Natural killer cell (primary cell): ENCODE measurements around the gene KCNB1. TPM values are rescaled to one million over a fixed set of nuclear protein-coding genes. Genes with fewer than 3 reads are reported as not detected.

Source experiments
- ATAC-seq, 3 donors: fragments of 150-1000 bp in 2 of 3; fragments of 200-7000 bp in 1 of 3; cut with Tn5 transposase; 1 replicate in 1 of 3; 2 replicates in 2 of 3; pipeline ENCODE4 v1.10.0; 2021; ENCODE audit warnings: mild to moderate bottlenecking in 2 of 3, moderate library complexity in 2 of 3
- DNase-seq, 2 donors: peaks; one replicate each; pipeline versions ENCODE4 v3.0.0 to v3.0.0-alpha.2; 2013 to 2021; ENCODE audit warnings: mixed read lengths in 1 of 2
- H3K27ac ChIP-seq: one replicate; pipeline ENCODE4 v1.5.1; 2013; ENCODE audit warnings: mild to moderate bottlenecking, low read length
- H3K27me3 ChIP-seq: one replicate; pipeline ENCODE4 v1.6.1; 2013; ENCODE audit warnings: low read length; ENCODE audit not compliant: control insufficient read depth, insufficient read depth
- H3K36me3 ChIP-seq: one replicate; pipeline ENCODE4 v1.6.1; 2013; ENCODE audit warnings: low read length; ENCODE audit not compliant: control insufficient read depth, insufficient read depth
- H3K4me1 ChIP-seq: one replicate; pipeline ENCODE4 v1.6.1; 2013; ENCODE audit warnings: low read length; ENCODE audit not compliant: control insufficient read depth, insufficient read depth
- H3K4me3 ChIP-seq: one replicate; pipeline ENCODE4 v1.5.1; 2013; ENCODE audit warnings: low read length
- H3K9me3 ChIP-seq: one replicate; pipeline ENCODE4 v1.6.1; 2013; ENCODE audit warnings: low read length; ENCODE audit not compliant: control insufficient read depth, insufficient read depth
- H3K27ac Mint-ChIP-seq, 2 donors: one replicate each; pipeline ENCODE4 v1.8.0; 2022; ENCODE audit warnings: mild to moderate bottlenecking in 2 of 2, mixed read lengths in 2 of 2, moderate library complexity in 1 of 2
- H3K27me3 Mint-ChIP-seq, 2 donors: one replicate each; pipeline ENCODE4 v1.8.0; 2022; ENCODE audit warnings: low read depth in 2 of 2, mixed read lengths in 2 of 2
- H3K36me3 Mint-ChIP-seq: one replicate; pipeline ENCODE4 v1.8.0; 2022; ENCODE audit warnings: mixed read lengths
- H3K4me1 Mint-ChIP-seq, 2 donors: one replicate each; pipeline ENCODE4 v1.8.0; 2022; ENCODE audit warnings: mixed read lengths in 2 of 2
- H3K4me3 Mint-ChIP-seq: one replicate; pipeline ENCODE4 v1.8.0; 2022; ENCODE audit warnings: mild to moderate bottlenecking, moderate library complexity, mixed read lengths
- H3K9me3 Mint-ChIP-seq, 2 donors: one replicate each; pipeline ENCODE4 v1.8.0; 2022; ENCODE audit warnings: mixed read lengths in 2 of 2
- whole genome bisulfite sequencing: methylation state at CpG from one replicate; pipeline ENCODE4 v1.1.7; 2013; ENCODE audit warnings: missing lambda C conversion rate; ENCODE audit not compliant: insufficient coverage; 5-methylcytosine and 5-hydroxymethylcytosine counted together
- intact Hi-C: fragments of 100-400 bp; cut with micrococcal nuclease; formaldehyde crosslinking; loops from one replicate; pipeline ENCODE4 v1.14.2; 2022
- total RNA-seq, 4 donors: library from RNA; stranded (reverse); fragments of 120-200 nt in 1 of 4; gene quantifications; one replicate each; pipeline versions ENCODE4 v1.2.3 to v1.2.4, GENCODE V29; 2013 to 2022
- TF ChIP-seq, protein P1 (sequence below): fragments of 200-600 bp; IDR thresholded peaks from one replicate; pipeline ENCODE4 v1.8.0; 2022; ENCODE audit warnings: antibody characterized with exemption

Gene KCNB1
- total RNA-seq, 3 donors from 2014 or later (not counting 1 experiment from before 2014, with no cell fraction given) = 0.09 TPM; not detected in 2

DNA sequence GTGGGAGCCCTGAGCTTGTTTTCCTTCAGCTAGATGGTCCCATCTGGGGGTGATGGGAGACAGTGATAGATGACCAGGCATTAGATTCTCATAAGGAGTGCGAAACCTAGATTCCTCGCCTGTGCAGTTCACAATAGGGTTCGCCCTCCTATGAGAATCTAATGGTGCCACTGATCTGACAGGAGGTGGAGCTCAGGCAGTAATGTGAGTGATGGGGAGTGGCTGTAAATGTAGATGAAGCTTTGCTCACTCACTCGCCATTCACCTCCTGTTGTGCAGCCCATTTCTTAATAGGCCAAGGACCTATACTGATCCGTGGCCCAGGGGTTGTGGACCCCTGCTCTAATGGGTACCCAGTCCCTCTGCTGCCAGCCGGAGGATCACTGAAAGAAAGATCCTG is 20.7 kb upstream of the KCNB1 start:
- H3K27me3 Mint-ChIP-seq = peaks cover 13 to 23% of the 10 kb centered on the region in 2 donors
- ATAC-seq = no peak
- H3K9me3 Mint-ChIP-seq = no peaks in the 10 kb centered on the region
- Histone ChIP-seq H3K36me3 (no peaks in the 10 kb centered on the region), H3K4me3 (no peak overlapping the region), H3K27ac (no peak overlapping the region), H3K9me3 (no peaks in the 10 kb centered on the region), H3K4me1 (no peaks in the 10 kb centered on the region), H3K27me3 (no peaks in the 10 kb centered on the region)
- no peaks in the 10 kb centered on the region for H3K36me3 Mint-ChIP-seq
- H3K4me1 Mint-ChIP-seq = no peaks in the 10 kb centered on the region
- WGBS = 81% methylated on average over 6 of the region's 6 CpGs
- no peak overlapping the region for H3K4me3 Mint-ChIP-seq
- TF ChIP-seq, protein P1, sequence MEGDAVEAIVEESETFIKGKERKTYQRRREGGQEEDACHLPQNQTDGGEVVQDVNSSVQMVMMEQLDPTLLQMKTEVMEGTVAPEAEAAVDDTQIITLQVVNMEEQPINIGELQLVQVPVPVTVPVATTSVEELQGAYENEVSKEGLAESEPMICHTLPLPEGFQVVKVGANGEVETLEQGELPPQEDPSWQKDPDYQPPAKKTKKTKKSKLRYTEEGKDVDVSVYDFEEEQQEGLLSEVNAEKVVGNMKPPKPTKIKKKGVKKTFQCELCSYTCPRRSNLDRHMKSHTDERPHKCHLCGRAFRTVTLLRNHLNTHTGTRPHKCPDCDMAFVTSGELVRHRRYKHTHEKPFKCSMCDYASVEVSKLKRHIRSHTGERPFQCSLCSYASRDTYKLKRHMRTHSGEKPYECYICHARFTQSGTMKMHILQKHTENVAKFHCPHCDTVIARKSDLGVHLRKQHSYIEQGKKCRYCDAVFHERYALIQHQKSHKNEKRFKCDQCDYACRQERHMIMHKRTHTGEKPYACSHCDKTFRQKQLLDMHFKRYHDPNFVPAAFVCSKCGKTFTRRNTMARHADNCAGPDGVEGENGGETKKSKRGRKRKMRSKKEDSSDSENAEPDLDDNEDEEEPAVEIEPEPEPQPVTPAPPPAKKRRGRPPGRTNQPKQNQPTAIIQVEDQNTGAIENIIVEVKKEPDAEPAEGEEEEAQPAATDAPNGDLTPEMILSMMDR = no peak
- intact Hi-C loops = no loop called here
- no peak for DNase-seq
- no peak overlapping the region for H3K27ac Mint-ChIP-seq

DNA sequence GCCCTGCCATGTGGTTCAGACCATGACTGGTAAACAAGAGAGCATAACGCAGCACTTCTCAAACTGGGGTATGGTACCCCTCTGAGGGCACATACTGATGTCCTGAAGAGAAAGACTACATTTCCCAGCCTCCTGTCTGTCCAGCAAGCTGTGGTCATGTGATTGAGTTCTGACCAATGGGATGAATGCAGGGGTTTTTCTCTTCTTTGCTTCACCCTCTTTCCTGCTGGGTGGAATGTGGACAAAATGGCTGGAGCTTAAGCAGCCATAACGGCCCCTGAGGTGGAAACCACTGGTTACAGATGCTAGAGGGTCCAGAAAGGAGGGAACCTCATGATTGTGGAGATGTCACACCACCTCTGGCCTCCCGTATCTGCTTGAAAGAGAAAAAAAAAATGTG is 19.4 kb upstream of the KCNB1 start:
- no peak overlapping the region for H3K27ac Mint-ChIP-seq
- Histone ChIP-seq H3K27me3 (no peaks in the 10 kb centered on the region), H3K36me3 (no peaks in the 10 kb centered on the region), H3K27ac (no peak overlapping the region), H3K4me3 (no peak overlapping the region), H3K4me1 (no peaks in the 10 kb centered on the region), H3K9me3 (no peaks in the 10 kb centered on the region)
- WGBS = 77% methylated on average over 3 of the region's 3 CpGs
- intact Hi-C loops = no loop called here
- no peak for DNase-seq
- no peaks in the 10 kb centered on the region for H3K9me3 Mint-ChIP-seq
- H3K4me1 Mint-ChIP-seq = no peaks in the 10 kb centered on the region
- ATAC-seq = no peak
- no peak overlapping the region for H3K4me3 Mint-ChIP-seq
- TF ChIP-seq, protein P1 = no peak
- H3K27me3 Mint-ChIP-seq = peaks cover 16 to 19% of the 10 kb centered on the region in 2 donors
- H3K36me3 Mint-ChIP-seq = no peaks in the 10 kb centered on the region

DNA sequence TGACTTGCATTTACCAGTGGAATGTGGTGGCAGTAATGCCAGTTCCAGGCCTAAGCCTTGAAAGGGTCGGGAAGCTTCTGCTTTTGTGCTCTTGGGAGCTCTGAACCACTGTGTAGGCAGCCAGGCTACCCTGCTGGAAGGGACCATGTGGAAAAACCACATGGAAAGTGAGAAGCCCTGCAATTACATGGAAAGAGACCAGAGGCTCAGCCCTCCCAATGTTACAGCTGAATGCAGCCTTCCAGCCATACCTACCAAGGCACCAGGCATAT is 14.9 kb upstream of the KCNB1 start:
- TF ChIP-seq, protein P1 = no peak
- Mint-ChIP-seq H3K9me3 (no peaks in the 10 kb centered on the region), H3K4me1 (no peaks in the 10 kb centered on the region), H3K4me3 (no peak overlapping the region), H3K27ac (no peak overlapping the region), H3K36me3 (no peaks in the 10 kb centered on the region), H3K27me3 (peaks cover 14 to 17% of the 10 kb centered on the region in 2 donors)
- WGBS = 41% methylated on average over 1 of the region's 1 CpG
- Histone ChIP-seq H3K9me3 (no peaks in the 10 kb centered on the region), H3K4me3 (no peak overlapping the region), H3K36me3 (no peaks in the 10 kb centered on the region), H3K27me3 (no peaks in the 10 kb centered on the region), H3K4me1 (no peaks in the 10 kb centered on the region), H3K27ac (no peak overlapping the region)
- intact Hi-C loops = no loop called here
- no peak for DNase-seq
- ATAC-seq = no peak

DNA sequence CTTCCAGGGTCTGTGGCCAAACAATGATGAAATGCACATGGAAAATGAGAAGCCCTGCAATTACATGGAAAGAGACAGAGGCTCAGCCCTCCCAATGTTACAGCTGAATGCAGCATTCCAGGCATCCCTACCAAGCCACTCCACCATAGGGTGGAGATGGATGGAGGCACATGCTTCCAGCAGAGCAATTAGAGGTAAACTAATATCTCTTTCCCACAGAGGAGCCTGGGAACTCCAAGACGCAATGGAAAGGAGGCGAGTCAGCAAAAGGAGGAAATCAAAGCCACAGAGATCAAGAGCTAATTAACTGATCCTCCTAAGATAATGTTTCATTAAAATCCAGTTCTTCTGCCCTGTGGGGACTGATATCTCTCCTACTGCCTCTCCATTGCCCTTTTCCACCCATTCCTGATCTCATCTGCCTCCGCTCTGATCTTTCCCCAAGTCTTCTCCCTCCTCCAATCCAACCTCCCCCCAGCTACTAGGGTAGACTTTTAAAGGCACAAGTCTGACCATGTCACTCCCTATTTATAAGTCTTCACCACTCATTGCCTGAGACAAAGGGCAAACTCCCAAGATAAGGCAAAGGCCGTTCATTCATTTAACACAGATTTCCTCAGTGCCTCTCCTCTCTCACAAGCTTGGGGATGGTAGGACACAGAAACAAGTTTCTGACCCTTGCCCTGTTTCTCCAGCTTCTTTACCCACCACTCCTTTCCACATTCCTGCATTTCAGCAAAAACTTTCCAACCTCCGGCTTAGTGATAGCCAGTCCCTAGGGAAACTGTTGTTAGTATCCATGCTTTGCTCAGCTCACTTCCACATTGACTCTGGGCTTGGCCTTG is 14.3 kb upstream of the KCNB1 start:
- no peaks in the 10 kb centered on the region for H3K36me3 ChIP-seq
- 56% methylated on average over 5 of the region's 5 CpGs for WGBS
- Mint-ChIP-seq H3K9me3 (no peaks in the 10 kb centered on the region), H3K27ac (no peak overlapping the region), H3K4me3 (no peak overlapping the region), H3K36me3 (no peaks in the 10 kb centered on the region), H3K4me1 (no peaks in the 10 kb centered on the region), H3K27me3 (peaks cover 20% of the 10 kb centered on the region in 2 donors)
- H3K4me1 ChIP-seq = no peaks in the 10 kb centered on the region
- DNase-seq = no peak
- intact Hi-C loops = no loop called here
- no peaks in the 10 kb centered on the region for H3K9me3 ChIP-seq
- no peak overlapping the region for H3K4me3 ChIP-seq
- ATAC-seq = no peak
- no peak overlapping the region for H3K27ac ChIP-seq
- H3K27me3 ChIP-seq = no peaks in the 10 kb centered on the region
- TF ChIP-seq, protein P1 = no peak
